Measurements from ENCODE around the gene BCL2L13.
"Not testable (repeated sequence)": the region's sequence is repeated elsewhere in the genome, so short reads cannot be mapped to it uniquely, and the experiment has no call there.

BCL2L13 gene

DNA sequence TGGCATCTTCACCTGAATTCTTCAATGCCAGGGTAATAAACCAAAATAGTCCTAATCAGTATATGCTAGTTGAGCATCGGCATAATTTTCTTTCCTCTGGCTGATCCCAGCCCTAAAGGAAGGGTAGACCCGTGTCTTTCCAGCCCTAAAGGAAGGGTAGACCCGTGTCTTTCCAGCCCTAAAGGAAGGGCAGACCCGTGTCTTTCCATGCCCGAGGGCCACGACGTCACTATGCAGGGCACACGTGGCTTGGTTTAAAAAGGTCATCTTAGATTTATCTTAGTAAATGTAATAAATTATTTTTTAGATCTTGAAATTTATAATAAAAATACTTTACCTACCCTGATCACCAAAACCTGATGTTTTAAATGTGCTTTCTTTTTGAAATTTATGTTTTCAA is 90.2 kb downstream of the BCL2L13 start:
- DNase-seq = no peak

DNA sequence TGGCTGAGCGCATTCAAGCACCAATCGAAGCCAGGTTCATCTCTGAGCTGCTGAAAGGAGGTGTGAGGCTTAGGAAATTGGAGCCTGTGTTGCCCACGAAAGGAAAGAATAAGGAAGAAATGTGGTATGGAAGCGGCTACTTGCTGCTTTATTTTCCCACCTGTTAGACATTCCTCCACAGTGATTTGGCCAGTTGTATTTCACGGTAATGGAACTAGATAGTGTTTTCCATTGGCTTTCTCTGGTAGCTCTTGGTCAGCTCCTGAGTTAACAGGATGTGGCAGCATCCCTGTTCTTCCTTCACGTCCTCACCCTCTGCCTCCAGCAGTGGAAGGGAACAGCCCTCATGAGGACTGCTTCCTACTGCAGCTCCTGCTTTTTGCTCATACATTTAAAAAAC is 91.0 kb downstream of the BCL2L13 start:
- DNase-seq = no peak

GRCh38 chr22:17732251-17732854 is 93.8 kb downstream of the BCL2L13 start:
- DNase-seq = no peak

DNA sequence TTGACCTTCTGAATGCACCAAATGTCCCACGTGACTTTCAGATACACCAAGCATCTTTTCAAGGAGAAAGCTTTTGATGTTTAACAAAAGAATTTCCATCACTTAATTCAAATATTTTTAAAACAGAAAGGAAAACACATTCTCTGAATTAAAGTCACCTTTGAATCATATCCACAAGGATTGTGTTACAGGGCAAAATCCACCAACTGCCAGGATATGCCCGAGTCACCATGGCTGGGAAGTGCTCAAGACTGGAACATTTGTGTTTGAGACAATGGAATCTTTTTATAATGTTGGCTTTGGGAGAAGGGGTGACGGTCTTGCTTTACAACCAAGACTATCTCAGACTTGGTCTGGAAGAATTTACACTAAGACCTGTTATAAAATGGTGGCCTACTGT is 94.9 kb downstream of the BCL2L13 start:
- no peak for DNase-seq

DNA sequence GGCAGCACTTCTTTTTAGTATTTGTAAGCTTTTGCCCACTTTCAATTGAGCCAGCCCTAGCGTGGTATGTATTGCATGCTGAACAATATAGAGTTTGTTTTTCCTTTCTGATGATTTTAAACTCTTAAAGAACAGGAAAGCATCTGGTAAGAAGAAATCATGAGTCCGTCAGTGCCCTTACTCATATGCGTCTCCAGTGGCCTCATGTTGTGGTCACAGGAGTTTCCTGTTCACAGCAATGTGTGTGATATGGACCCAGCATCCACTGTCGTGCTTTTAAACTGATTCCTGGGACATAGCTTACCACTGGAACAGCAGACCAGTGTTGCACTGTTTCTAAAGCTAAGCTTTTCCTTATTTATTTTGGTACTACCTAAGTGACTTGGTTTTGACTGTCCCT is 95.6 kb downstream of the BCL2L13 start:
- DNase-seq = no peak

DNA sequence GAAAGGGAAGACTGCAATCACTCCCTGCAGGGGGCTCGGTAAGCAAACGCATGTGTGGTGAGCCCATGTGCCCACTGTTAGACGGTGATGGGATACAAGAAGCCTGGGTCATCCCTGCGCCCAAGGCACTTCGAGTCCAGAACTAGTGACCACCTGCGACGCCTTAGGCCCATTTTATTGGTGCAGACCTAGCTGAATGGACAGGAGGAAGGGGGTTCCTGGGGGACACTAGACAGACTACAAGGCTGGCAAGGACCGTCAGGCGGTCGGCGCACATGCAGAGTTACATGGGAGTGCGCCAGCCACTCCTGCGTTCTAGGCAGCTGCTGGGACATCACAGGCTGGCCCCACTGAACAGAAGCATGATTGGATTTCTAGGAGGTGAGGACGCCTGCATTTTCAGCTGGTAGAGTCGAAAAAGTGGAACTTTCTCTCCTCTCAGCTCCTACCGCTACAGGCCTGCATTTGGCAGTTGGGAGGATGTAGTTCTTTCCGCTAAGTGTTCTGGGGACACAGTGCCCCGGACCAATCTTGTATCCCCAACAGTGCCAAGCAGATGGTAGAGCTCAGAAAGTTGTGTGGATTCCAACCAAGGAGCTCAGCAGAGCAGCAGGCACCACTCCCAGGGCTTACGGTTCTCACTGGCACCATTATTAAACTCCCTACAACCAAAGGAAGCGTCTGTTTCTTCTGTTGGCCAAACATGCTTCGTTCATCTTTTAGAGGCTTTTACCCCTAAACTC is 100.0 kb downstream of the BCL2L13 start:
- DNase-seq = no peak

DNA sequence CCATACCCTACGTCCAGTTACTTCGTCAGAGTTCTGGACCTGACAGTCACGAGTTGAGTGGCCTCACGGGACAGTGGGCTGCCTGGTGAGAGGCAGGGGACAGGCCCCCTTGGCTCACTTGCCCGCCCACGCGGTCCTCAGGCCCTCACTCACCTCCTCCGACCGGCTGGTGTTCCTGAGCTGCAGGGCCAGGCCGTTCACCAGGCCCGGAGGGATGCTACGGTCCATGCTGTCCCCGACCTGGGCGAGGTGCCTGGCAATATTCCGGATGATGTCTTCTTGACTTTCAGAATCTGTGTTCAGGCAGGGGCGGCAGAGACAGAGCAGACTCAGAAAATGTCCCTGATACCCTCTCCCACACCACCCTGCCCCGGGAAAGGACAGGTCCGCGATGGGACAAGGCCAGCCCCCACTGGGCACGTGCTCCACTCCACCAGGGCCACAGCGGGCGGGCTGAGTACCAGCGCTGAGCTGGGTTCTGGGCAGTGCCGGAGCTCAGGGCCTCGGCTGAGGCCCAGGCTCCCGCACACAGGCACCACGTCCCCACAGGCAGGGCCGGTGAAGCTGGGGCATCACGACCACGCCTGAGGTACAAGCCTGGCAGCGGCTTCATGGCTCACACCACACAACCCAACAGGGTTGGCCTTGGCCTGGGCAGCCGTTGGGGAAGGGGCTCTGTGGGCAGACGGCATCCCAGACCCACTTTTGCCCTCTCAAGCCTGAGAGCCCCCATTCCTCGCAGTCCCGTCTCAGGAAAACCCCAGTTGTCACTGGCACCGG is 100.8 kb downstream of the BCL2L13 start:
- DNase-seq = no peak

DNA sequence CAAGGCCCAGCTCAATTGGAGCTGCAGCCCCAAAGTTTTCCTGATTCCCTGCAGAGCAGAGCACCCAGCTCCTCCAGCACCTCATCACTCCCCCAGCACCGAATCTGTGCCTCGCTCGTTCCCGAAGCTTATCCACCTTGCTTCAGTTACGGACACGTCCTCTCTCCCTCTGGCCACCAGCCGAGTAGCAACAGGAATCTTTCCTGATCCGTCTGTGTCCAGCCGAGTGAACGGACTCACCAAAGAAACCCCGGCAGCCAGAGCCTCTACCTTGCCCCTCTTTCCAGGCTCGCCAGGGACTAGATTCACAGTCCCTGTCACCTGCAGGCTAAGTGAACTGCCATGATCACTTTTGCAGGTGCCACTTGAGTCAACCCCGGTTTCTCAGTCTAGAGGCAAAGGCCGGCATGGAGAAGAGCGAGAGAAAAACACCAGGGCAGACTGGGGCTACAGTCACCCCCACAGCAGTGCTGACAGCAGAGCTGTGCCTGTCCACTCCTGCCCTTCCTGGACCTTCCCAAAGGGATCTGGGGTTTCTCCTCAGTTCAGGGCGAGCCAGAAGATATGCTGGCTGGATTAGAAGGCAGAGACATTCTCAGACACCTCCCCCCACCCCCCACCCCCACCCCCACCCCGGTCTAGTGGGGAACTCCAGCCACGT is 103.4 kb downstream of the BCL2L13 start:
- no peak for DNase-seq

GRCh38 chr22:17742527-17742902 is 104.0 kb downstream of the BCL2L13 start:
- peak; percentile 70 for DNase-seq

DNA sequence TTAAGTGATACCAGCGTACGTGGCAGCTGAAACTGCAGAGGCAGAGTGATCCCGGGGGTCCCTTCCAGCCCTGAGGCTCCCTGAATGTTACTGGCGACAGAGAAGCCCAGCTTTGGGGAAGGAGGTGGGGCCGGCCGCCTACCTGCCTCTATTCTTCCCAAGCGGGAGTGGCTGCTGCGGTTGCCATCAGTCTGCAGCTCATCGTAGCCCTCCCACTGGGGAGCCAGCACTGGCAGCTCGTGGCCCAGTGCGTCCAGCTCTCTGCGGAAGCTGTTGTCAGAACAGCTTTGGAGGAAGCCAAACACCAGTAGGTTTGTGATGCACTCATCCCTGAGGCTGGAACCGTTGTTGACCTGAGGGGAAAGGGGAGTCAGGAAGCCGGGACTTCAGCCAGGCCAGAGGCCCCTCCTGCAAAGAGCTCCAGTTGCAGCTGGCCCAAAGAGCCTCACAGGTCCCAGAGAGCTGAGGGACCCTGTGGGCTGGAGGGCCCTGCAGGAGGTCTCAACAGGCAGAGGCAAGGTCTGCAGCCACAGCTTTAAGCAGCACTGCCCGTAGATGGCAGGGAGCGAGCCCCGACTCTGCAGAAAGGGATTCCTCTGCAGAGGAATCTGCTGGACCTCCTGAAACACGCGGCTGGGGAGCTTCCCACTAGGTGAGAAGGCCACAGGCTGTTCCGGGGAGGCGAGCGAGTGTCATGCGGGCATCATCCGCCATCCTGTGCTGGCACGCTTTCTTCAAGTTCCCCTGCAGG is 105.3 kb downstream of the BCL2L13 start:
- DNase-seq = no peak

DNA sequence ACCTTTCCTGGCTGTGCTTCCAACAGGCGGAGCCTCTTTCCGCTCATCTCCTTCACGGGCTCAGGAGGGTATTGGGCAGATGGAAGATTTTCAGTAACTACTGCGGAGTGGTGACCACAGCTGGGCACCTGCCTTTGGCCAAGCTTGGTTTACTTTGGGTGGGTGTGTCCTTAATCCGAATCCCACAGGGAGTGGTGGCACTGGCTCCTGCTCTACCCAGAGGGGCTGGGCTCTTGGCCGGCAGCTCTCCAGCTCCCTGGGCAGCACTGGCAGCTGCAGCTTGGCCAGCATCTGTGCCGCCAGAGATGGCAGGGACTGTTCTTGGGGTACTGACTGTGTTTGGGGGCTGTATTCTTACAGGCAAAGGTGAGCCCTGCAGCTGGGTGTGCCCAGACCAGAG is 105.9 kb downstream of the BCL2L13 start:
- DNase-seq = no peak

DNA sequence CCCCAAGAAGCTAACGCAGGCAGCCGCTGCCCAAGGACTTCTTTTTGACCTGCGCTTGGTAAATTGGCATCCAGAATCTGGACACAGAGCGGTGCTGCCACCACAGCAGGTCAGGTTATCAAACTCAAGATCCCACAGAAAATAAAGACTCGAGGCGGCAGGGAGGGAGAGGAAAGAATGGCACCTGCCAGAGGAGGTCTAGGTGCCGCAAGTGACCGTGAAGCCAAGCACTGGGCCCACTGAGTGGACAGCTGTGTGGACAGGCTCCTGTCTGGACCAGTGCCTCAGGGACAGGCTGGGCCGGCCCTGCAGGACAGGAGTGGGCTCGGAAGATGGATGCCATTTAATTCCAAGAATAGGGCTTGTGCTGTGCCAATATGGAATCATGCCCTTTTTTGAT is 108.4 kb downstream of the BCL2L13 start:
- no peak for DNase-seq

DNA sequence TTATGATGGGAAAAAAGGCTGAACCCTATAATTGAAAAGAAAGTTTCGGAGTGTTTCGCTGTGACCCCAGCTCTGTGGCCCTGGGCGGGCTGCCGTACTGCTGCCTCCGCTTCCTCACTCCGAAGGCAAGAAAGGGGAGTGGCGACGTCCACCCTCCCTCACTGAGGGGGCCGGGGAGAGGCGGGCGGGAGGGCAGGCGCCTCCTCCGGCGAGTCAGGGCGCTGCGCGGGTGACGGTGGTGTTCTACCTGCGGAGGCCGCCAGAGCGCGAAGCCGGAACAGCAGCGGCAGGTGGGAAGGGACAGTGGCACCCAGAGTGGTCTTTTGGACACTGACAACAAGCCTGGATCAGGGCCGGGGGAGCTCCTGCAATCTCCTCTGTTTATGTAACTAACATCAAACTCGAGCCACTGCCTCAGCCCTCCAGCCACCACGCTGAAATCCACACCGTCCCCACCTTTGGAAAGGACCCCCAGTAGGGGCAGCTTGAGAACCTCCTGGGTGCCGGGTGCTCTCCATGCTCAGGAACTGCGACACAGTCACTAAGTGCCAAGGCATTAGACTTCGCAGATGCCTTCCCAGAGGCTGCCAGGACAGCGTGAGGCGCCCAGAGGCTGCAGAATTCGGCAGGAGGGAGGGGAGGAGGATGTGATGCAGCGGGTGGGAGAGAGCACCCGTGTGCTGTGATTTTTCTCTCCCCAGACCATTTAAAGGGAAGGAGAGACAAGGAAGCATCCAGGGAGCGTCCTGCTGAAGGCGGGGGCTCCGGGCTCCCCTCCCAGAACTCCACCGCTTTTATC is 110.2 kb downstream of the BCL2L13 start:
- DNase-seq = no peak

- no peak for DNase-seq
Observed at GRCh38 chr22:17749605-17750395, 111.2 kb downstream of the BCL2L13 start.

DNA sequence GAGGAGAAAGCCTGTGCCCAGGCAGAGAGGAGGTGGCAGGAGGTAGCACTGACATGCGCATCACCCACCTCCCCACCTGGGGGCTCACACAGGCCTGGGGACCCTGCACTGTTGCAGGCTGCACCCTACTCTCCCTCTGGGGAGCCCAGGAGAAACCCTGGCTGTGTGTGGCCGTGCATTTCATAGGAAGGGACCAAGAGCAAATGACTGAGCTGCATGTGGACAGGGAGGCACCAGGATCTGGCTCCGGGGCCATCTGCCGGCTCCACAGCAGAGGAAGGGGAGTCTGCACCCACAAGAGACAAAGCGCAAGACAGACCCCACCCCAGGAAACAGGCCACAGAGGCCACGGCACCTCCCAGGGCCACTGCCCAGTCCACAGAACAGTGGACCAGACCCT is 113.0 kb downstream of the BCL2L13 start:
- DNase-seq = no peak

DNA sequence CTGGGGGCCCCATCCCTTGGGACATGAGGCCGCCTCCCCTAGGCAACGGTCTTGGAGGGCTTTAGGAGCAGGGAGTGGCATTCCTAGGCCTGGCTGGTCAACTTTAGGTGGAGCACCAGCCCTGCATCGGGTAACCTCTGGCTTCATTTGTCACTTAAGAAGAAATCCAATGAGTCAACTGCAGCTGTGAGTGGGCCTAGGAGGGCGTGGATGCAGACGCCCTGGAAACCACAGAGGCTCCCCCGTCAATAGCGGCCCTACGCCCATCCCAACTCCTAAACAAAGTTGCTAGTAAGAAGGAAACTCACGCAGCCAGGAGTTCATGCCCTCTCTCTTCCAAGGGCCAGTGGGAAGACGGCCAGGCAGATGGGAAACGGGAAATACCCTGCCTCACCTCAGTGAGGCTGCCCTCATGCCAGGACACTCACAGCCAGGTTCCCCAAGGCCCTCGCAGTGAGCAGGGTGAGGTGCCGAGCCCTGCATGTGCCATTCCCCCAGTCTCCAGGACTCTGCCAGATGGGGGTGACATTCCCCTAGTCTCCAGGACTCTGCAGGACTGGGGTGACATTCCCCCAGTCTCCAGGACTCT is 114.9 kb downstream of the BCL2L13 start:
- DNase-seq = no peak

- no peak for DNase-seq
Observed at GRCh38 chr22:17754233-17754925, 115.8 kb downstream of the BCL2L13 start.

GRCh38 chr22:17761138-17761488 is 122.6 kb downstream of the BCL2L13 start:
- no peak for DNase-seq

DNA sequence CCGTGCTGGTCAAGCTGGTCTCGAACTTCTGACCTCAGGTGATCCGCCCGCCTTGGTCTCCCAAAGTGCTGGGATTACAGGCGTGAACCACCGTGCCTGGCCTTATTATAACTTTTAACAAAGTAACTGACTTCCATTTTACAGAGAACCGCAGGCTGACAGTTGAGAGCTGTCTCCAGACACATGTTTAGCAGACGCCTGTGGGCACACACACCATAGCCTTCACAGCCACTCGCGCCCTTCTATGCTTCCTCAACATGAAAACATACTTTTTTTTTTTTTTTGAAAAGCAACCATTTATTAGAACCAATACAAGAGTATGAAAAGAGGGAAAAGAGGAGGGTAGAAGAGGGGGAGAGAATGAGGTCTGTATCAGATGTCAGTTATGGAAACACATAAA is 124.9 kb downstream of the BCL2L13 start:
- DNase-seq = not testable (repeated sequence)

DNA sequence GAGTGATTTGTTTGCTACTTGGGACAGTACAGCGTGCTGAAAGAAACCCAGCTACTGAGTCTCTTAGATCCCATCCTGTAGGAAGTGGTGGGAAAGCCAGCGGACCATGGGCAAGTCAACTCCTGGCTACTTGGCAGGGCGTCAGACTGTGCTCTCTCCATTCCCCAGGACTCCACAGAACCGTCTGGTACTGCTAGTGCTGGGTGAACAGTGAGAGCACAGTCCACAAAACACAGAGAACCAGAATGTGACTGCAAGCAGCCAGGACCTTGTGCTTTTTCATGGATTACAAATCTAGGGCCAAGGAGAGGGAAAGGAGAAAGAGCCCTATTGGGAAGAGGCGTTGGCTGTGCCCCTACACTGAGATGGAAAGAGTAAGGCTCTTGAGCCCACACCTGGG is 125.5 kb downstream of the BCL2L13 start:
- no peak for DNase-seq

Measured in stimulated activated CD4-positive, alpha-beta T cell treated with anti-CD3 and anti-CD28 coated beads, Interleukin-12 subunit alpha, Interleukin-12 subunit beta, amount 100 ng/mL, for 4 hours (primary cell).